IMR-90 (cell line): ENCODE data around the gene PTCD2. TPM values are rescaled to one million over a fixed set of nuclear protein-coding genes. Genes with fewer than 3 reads are reported as not detected.

Experiments used
- ATAC-seq: fragments of 200-7000 bp; cut with Tn5 transposase; 2 replicates; pipeline ENCODE4 v1.9.1; 2020; ENCODE audit warnings: low read depth, mild to moderate bottlenecking, moderate library complexity
- BruUV-seq: library from RNA; stranded (reverse); fragments of 400-500 nt; replicated peaks from 2 replicates; lab custom pipeline; 2021; lab: Mats Ljungman, UMichigan
- CTCF ChIA-PET: fragments of 300-600 bp; formaldehyde crosslinking; extraction: SDS; loops from one replicate; lab custom pipeline; 2021; ENCODE audit warnings: antibody characterized with exemption; lab: Yijun Ruan, JAX
- POLR2A ChIA-PET: fragments of 300-600 bp; sonication (Branson Sonifier 250); formaldehyde crosslinking; loops from one replicate; lab custom pipeline; 2022; ENCODE audit warnings: antibody characterized with exemption; ENCODE audit not compliant: unreplicated experiment; lab: Charles Lee
- DNase-seq: peaks from one replicate; pipeline ENCODE4 v3.0.0; 2013
- H2AFZ ChIP-seq: replicated peaks from 2 replicates; pipeline ENCODE3; 2013; ENCODE audit warnings: low read length, mild to moderate bottlenecking; ENCODE audit not compliant: poor library complexity
- H2AK5ac ChIP-seq: 2 replicates; pipeline ENCODE4 v1.6.1; 2013; ENCODE audit warnings: low read depth, low read length, inconsistent platforms
- H2AK9ac ChIP-seq: replicated peaks from 2 replicates; pipeline ENCODE3; 2013; ENCODE audit warnings: mild to moderate bottlenecking, low read depth, low read length, moderate library complexity; ENCODE audit not compliant: poor library complexity
- H2BK120ac ChIP-seq: 2 replicates; pipeline ENCODE4 v1.6.1; 2013; ENCODE audit warnings: low read depth, low read length, inconsistent platforms
- H2BK15ac ChIP-seq: 3 replicates; pipeline ENCODE4 v1.6.1; 2013; ENCODE audit warnings: low read depth, low read length, inconsistent platforms
- H2BK20ac ChIP-seq: 2 replicates; pipeline ENCODE4 v1.6.1; 2013; ENCODE audit warnings: low read depth, mild to moderate bottlenecking, inconsistent platforms, low read length, moderate library complexity
- H2BK5ac ChIP-seq: 2 replicates; pipeline ENCODE4 v1.6.1; 2013; ENCODE audit warnings: mild to moderate bottlenecking, low read depth, low read length, inconsistent platforms; ENCODE audit not compliant: poor library complexity, severe bottlenecking
- H3K14ac ChIP-seq: replicated peaks from 2 replicates; pipeline ENCODE4 v1.6.1; 2013; ENCODE audit warnings: low read depth, low read length, inconsistent platforms
- H3K18ac ChIP-seq: 2 replicates; pipeline ENCODE4 v1.6.1; 2013; ENCODE audit warnings: low read depth, low read length, control low read depth
- H3K23ac ChIP-seq: 2 replicates; pipeline ENCODE4 v1.6.1; 2013; ENCODE audit warnings: low read depth, low read length, inconsistent platforms
- H3K27ac ChIP-seq: 2 replicates; pipeline ENCODE4 v1.5.1; 2013; ENCODE audit warnings: mild to moderate bottlenecking, control low read depth, low read length; ENCODE audit not compliant: insufficient read depth
- H3K27me3 ChIP-seq: 2 replicates; pipeline ENCODE4 v1.6.1; 2013; ENCODE audit warnings: low read length; ENCODE audit not compliant: control insufficient read depth, insufficient read depth
- H3K36me3 ChIP-seq: 2 replicates; pipeline ENCODE4 v1.6.1; 2013; ENCODE audit warnings: low read length, mixed read lengths; ENCODE audit not compliant: control insufficient read depth, insufficient read depth
- H3K4ac ChIP-seq: 2 replicates; pipeline ENCODE4 v1.6.1; 2013; ENCODE audit warnings: low read depth, low read length, inconsistent platforms
- H3K4me1 ChIP-seq: 2 replicates; pipeline ENCODE4 v1.6.1; 2013; ENCODE audit warnings: low read length, mixed read lengths; ENCODE audit not compliant: control insufficient read depth, insufficient read depth
- H3K4me2 ChIP-seq: 2 replicates; pipeline ENCODE4 v1.6.1; 2013; ENCODE audit warnings: low read depth, mild to moderate bottlenecking, control low read depth, low read length, moderate library complexity
- H3K4me3 ChIP-seq: 2 replicates; pipeline ENCODE4 v1.5.1; 2013; ENCODE audit warnings: low read depth, mild to moderate bottlenecking, control low read depth, low read length, moderate library complexity; ENCODE audit not compliant: insufficient read depth
- H3K56ac ChIP-seq: 2 replicates; pipeline ENCODE4 v1.6.1; 2013; ENCODE audit warnings: low read length, inconsistent platforms; ENCODE audit not compliant: insufficient read depth; ENCODE audit errors: extremely low read depth
- H3K79me1 ChIP-seq, 2 experiments: 2 replicates each; pipeline ENCODE4 v1.6.1; 2013; ENCODE audit warnings: low read length in 2 of 2, inconsistent platforms in 1 of 2, low read depth in 1 of 2
- H3K9ac ChIP-seq: 2 replicates; pipeline ENCODE4 v1.6.1; 2013; ENCODE audit warnings: low read depth, low read length, control low read depth
- H3K9me1 ChIP-seq: 2 replicates; pipeline ENCODE4 v1.6.1; 2013; ENCODE audit warnings: low read length, inconsistent platforms; ENCODE audit not compliant: insufficient read depth
- H3K9me3 ChIP-seq: 2 replicates; pipeline ENCODE4 v1.6.1; 2013; ENCODE audit warnings: low read length; ENCODE audit not compliant: control insufficient read depth, insufficient read depth
- H4K20me1 ChIP-seq: 2 replicates; pipeline ENCODE4 v1.6.1; 2013; ENCODE audit warnings: low read length, inconsistent platforms; ENCODE audit not compliant: insufficient read depth
- H4K5ac ChIP-seq: 2 replicates; pipeline ENCODE4 v1.6.1; 2013; ENCODE audit warnings: mild to moderate bottlenecking, low read depth, low read length, control low read depth
- H4K8ac ChIP-seq, 2 experiments: 2 replicates each; pipeline ENCODE4 v1.6.1; 2013; ENCODE audit warnings: low read depth in 2 of 2, low read length in 2 of 2, control low read depth in 1 of 2, inconsistent platforms in 1 of 2
- H4K91ac ChIP-seq: 2 replicates; pipeline ENCODE4 v1.6.1; 2013; ENCODE audit warnings: low read depth, low read length, inconsistent platforms; ENCODE audit not compliant: insufficient read depth
- BHLHE40 ChIP-seq: fragments of 150-350 bp; IDR thresholded peaks from 2 replicates; pipeline ENCODE4 v1.6.1; 2016; ENCODE audit warnings: mild to moderate bottlenecking, low read depth, low read length
- CEBPB ChIP-seq: IDR thresholded peaks from 2 replicates; pipeline ENCODE4 v1.6.1; 2012; ENCODE audit warnings: low read depth, low read length, improper control_type of control experiment
- CHD1 ChIP-seq: IDR thresholded peaks from 2 replicates; pipeline ENCODE4 v1.6.1; 2012; ENCODE audit warnings: low read depth, low read length, improper control_type of control experiment
- FOS ChIP-seq: fragments of 150-350 bp; IDR thresholded peaks from 2 replicates; pipeline ENCODE4 v1.6.1; 2016; ENCODE audit warnings: low read depth, low read length
- MAFK ChIP-seq: IDR thresholded peaks from 2 replicates; pipeline ENCODE4 v1.6.1; 2012; ENCODE audit warnings: low read depth, low read length, improper control_type of control experiment
- MAZ ChIP-seq: IDR thresholded peaks from 2 replicates; pipeline ENCODE4 v1.6.1; 2012; ENCODE audit warnings: low read depth, mild to moderate bottlenecking, low read length, improper control_type of control experiment, moderate library complexity, borderline replicate concordance
- MXI1 ChIP-seq: IDR thresholded peaks from 2 replicates; pipeline ENCODE4 v1.6.1; 2012; ENCODE audit warnings: low read depth, mild to moderate bottlenecking, low read length, moderate library complexity, borderline replicate concordance
- NFE2L2 ChIP-seq: fragments of 150-350 bp; IDR thresholded peaks from 2 replicates; pipeline ENCODE4 v1.6.1; 2016; ENCODE audit warnings: low read depth, mild to moderate bottlenecking, low read length
- POLR2A ChIP-seq: IDR thresholded peaks from 2 replicates; pipeline ENCODE4 v1.6.1; 2012; ENCODE audit warnings: mild to moderate bottlenecking, low read depth, low read length
- RAD21 ChIP-seq: IDR thresholded peaks from 2 replicates; pipeline ENCODE4 v1.6.1; 2012; ENCODE audit warnings: low read length, improper control_type of control experiment
- RCOR1 ChIP-seq: IDR thresholded peaks from 2 replicates; pipeline ENCODE4 v1.6.1; 2012; ENCODE audit warnings: mild to moderate bottlenecking, low read length, improper control_type of control experiment; ENCODE audit not compliant: insufficient replicate concordance
- RFX5 ChIP-seq: IDR thresholded peaks from 2 replicates; pipeline ENCODE4 v1.8.0; 2012; ENCODE audit warnings: low read depth, mild to moderate bottlenecking, low read length, moderate library complexity
- SMC3 ChIP-seq: fragments of 150-350 bp; IDR thresholded peaks from 2 replicates; pipeline ENCODE4 v1.6.1; 2016; ENCODE audit warnings: low read depth, mild to moderate bottlenecking, antibody characterized with exemption, low read length, moderate library complexity
- WGBS, 2 experiments: methylation state at CpG; one replicate each; pipeline versions ENCODE4 v1.1.5 to v1.1.7; 2013; ENCODE audit warnings: missing lambda C conversion rate in 2 of 2; ENCODE audit not compliant: insufficient read length in 1 of 2; ENCODE audit errors: extremely low coverage in 2 of 2; 5-methylcytosine and 5-hydroxymethylcytosine counted together
- dilution Hi-C: fragments of 300-500 bp; cut with HindIII; formaldehyde crosslinking; loops from one replicate; pipeline ENCODE4 v1.14.3; 2018; ENCODE audit warnings: low sequenced_read_pairs; ENCODE audit not compliant: unreplicated experiment
- in situ Hi-C: fragments of 300-500 bp; cut with MboI; formaldehyde crosslinking; loops from 3 replicates; pipeline ENCODE4 v1.14.3; 2019; ENCODE audit warnings: low sequenced_read_pairs, inconsistent platforms, mixed read lengths
- intact Hi-C: fragments of 100-400 bp; cut with micrococcal nuclease; formaldehyde crosslinking; loops from 2 replicates; pipeline ENCODE4 v1.10.0; 2022
- polyA plus RNA-seq, 3 experiments: library from polyadenylated mRNA; depleted of rRNA; stranded (reverse); fragments of >200 nt; gene quantifications; 2 replicates each; pipeline ENCODE4 v1.2.3, GENCODE V29; 2012; ENCODE audit warnings: low replicate concordance in 1 of 3
- total RNA-seq: library from RNA; depleted of rRNA; stranded (reverse); fragments of >200 nt; gene quantifications from 2 replicates; pipeline ENCODE4 v1.2.3, GENCODE V29; 2012
- TF ChIP-seq, protein P1 (sequence below): fragments of 150-350 bp; IDR thresholded peaks from 2 replicates; pipeline ENCODE4 v1.6.1; 2017; ENCODE audit warnings: mild to moderate bottlenecking, antibody characterized with exemption, low read length, low read depth
- TF ChIP-seq, protein P2 (sequence below): conservative IDR thresholded peaks from 2 replicates; pipeline ENCODE4 v1.5.1; 2012; ENCODE audit warnings: mild to moderate bottlenecking, low read depth, low read length, improper control_type of control experiment
- TF ChIP-seq, protein P3 (sequence below): fragments of 150-350 bp; IDR thresholded peaks from 2 replicates; pipeline ENCODE4 v1.6.1; 2016; ENCODE audit warnings: low read depth, mild to moderate bottlenecking, low read length, moderate library complexity, borderline replicate concordance

Gene PTCD2
- total and polyA plus RNA-seq, 2 of the 4 experiments (the other 2 are of a cell fraction) = 6.5 to 9.9 TPM

DNA sequence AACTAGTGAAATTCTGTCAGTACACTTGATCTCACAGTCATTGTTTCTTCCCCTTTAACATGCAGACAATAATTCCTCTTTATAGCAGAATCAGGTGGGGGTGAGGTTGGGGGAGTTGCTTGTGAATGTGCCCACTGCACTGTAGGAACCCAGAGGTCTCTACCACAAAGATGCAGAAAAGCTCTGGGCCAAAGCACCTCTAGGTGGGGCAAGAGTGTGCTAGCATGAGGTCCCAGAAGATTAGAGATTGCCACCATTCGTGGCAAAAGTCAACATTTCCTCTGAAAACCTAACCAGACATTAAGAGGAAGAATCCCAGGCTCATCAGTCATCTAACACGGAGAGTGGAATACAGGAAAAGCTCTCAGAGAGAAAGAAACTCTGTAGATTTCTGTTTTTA, 74.5 kb downstream of the PTCD2 start:
- no peak overlapping the region for H2AFZ ChIP-seq
- no CpG with 5 or more reads among the region's 2 CpGs for WGBS, 2 experiments

More for the DNA sequence above, 74.5 kb downstream of the PTCD2 start:
- H4K8ac ChIP-seq = no peak overlapping the region
- no peak overlapping the region for H2BK5ac ChIP-seq
- H3K27ac ChIP-seq = no peak overlapping the region
- H3K18ac ChIP-seq = no peak overlapping the region
- H3K4me1 ChIP-seq = peaks cover 3% of the 10 kb centered on the region; the same call in 1 of the 2 replicates
- no peak overlapping the region for H2BK20ac ChIP-seq
- no peaks in the 10 kb centered on the region for H4K20me1 ChIP-seq
- no peaks in the 10 kb centered on the region for H3K79me1 ChIP-seq
- H3K9me1 ChIP-seq = no peaks in the 10 kb centered on the region
- ATAC-seq = peak; percentile 42
- ChIA-PET CTCF (interaction anchor here (1.1 kb wide), 1 partner anchor 9 kb away, joined by 4 read pairs; no protein-coding TSS in a partner anchor), POLR2A (no interaction called here)
- no peak overlapping the region for H3K23ac ChIP-seq
- no peaks in the 10 kb centered on the region for H3K36me3 ChIP-seq
- dilution Hi-C loops (no loop called here), intact Hi-C loops (no loop called here), in situ Hi-C loops (no loop called here)
- TF ChIP-seq SMC3 (0 out of 2 replicates have a peak, but pooled peaks have one; percentile 20), FOS (no peak), CEBPB (no peak), MXI1 (no peak), RFX5 (no peak), BHLHE40 (no peak), MAFK (no peak), CHD1 (no peak), RAD21 (peak; percentile 41), MAZ (no peak), RCOR1 (no peak), NFE2L2 (no peak), POLR2A (no peak)
- TF ChIP-seq, protein P1, sequence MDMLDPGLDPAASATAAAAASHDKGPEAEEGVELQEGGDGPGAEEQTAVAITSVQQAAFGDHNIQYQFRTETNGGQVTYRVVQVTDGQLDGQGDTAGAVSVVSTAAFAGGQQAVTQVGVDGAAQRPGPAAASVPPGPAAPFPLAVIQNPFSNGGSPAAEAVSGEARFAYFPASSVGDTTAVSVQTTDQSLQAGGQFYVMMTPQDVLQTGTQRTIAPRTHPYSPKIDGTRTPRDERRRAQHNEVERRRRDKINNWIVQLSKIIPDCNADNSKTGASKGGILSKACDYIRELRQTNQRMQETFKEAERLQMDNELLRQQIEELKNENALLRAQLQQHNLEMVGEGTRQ = no peak
- TF ChIP-seq, protein P2, sequence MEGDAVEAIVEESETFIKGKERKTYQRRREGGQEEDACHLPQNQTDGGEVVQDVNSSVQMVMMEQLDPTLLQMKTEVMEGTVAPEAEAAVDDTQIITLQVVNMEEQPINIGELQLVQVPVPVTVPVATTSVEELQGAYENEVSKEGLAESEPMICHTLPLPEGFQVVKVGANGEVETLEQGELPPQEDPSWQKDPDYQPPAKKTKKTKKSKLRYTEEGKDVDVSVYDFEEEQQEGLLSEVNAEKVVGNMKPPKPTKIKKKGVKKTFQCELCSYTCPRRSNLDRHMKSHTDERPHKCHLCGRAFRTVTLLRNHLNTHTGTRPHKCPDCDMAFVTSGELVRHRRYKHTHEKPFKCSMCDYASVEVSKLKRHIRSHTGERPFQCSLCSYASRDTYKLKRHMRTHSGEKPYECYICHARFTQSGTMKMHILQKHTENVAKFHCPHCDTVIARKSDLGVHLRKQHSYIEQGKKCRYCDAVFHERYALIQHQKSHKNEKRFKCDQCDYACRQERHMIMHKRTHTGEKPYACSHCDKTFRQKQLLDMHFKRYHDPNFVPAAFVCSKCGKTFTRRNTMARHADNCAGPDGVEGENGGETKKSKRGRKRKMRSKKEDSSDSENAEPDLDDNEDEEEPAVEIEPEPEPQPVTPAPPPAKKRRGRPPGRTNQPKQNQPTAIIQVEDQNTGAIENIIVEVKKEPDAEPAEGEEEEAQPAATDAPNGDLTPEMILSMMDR = peak; percentile 45; the same call in 1 of the 2 replicates
- TF ChIP-seq, protein P3, sequence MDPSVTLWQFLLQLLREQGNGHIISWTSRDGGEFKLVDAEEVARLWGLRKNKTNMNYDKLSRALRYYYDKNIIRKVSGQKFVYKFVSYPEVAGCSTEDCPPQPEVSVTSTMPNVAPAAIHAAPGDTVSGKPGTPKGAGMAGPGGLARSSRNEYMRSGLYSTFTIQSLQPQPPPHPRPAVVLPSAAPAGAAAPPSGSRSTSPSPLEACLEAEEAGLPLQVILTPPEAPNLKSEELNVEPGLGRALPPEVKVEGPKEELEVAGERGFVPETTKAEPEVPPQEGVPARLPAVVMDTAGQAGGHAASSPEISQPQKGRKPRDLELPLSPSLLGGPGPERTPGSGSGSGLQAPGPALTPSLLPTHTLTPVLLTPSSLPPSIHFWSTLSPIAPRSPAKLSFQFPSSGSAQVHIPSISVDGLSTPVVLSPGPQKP = no peak
- BruUV-seq = no TSS peak
- no peak overlapping the region for H3K4me2 ChIP-seq
- no peaks in the 10 kb centered on the region for H3K9me3 ChIP-seq
- H4K5ac ChIP-seq = no peak overlapping the region
- H3K27me3 ChIP-seq = no peaks in the 10 kb centered on the region
- H3K9ac ChIP-seq = no peak overlapping the region
- H4K91ac ChIP-seq = no peak overlapping the region
- no peak overlapping the region for H3K4ac ChIP-seq
- no peak overlapping the region for H3K56ac ChIP-seq
- no peak for DNase-seq
- H2BK120ac ChIP-seq = no peak overlapping the region
- no peak overlapping the region for H2BK15ac ChIP-seq
- H2AK9ac ChIP-seq = no peak overlapping the region
- no peak overlapping the region for H3K14ac ChIP-seq
- H2AK5ac ChIP-seq = no peak overlapping the region
- no peak overlapping the region for H3K4me3 ChIP-seq
